Measurements from ENCODE around the gene TNFSF15.

TNFSF15 gene

DNA sequence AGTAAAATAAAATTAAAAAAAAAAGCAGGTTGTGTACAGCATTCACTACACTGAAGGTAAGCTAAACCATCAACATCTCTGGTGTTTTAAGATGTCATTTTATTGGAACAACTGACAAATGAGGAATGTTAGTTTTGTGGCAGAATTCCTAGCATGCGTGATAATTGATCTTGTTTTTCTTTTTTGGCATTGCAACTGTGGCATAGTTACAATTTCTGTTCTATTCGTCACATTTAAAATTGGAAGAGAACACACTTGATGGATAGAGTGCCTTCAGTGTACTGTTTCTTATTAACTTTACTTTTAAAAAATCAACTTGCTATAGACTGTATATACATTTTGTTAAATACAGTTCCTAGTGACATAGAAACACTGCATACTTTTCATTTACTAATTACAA is 43.6 kb upstream of the TNFSF15 start:
- H3K4me1 ChIP-seq (ENCODE audit: low read length): no peaks in the 10 kb centered on the region
- no peaks in the 10 kb centered on the region for H3K79me2 ChIP-seq (ENCODE audit: low read length)
- no peak overlapping the region for H3K9ac ChIP-seq (ENCODE audit: low read length)
- H3K9me3 ChIP-seq (ENCODE audit: insufficient read depth, low read length): no peaks in the 10 kb centered on the region
- H2AFZ ChIP-seq (ENCODE audit: low read depth, low read length): no peak overlapping the region
- no peak overlapping the region for H3K27ac ChIP-seq (ENCODE audit: low read length)
- H4K20me1 ChIP-seq (ENCODE audit: insufficient read depth, low read length): no peaks in the 10 kb centered on the region
- TF ChIP-seq, protein P1, sequence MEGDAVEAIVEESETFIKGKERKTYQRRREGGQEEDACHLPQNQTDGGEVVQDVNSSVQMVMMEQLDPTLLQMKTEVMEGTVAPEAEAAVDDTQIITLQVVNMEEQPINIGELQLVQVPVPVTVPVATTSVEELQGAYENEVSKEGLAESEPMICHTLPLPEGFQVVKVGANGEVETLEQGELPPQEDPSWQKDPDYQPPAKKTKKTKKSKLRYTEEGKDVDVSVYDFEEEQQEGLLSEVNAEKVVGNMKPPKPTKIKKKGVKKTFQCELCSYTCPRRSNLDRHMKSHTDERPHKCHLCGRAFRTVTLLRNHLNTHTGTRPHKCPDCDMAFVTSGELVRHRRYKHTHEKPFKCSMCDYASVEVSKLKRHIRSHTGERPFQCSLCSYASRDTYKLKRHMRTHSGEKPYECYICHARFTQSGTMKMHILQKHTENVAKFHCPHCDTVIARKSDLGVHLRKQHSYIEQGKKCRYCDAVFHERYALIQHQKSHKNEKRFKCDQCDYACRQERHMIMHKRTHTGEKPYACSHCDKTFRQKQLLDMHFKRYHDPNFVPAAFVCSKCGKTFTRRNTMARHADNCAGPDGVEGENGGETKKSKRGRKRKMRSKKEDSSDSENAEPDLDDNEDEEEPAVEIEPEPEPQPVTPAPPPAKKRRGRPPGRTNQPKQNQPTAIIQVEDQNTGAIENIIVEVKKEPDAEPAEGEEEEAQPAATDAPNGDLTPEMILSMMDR (IDR thresholded peaks at IDR 0.05; ENCODE audit: low read depth, low read length): no peak
- TF ChIP-seq EZH2phosphoT487 (IDR thresholded peaks at IDR 0.05; ENCODE audit: low read depth): no peak
- H3K27me3 ChIP-seq (ENCODE audit: low read depth, low read length): no peaks in the 10 kb centered on the region
- H3K4me3 ChIP-seq (ENCODE audit: low read length): no peak overlapping the region
- H3K4me2 ChIP-seq (ENCODE audit: low read length): no peak overlapping the region
- no peaks in the 10 kb centered on the region for H3K36me3 ChIP-seq (replicated peaks; ENCODE audit: low read depth, low read length)

DNA sequence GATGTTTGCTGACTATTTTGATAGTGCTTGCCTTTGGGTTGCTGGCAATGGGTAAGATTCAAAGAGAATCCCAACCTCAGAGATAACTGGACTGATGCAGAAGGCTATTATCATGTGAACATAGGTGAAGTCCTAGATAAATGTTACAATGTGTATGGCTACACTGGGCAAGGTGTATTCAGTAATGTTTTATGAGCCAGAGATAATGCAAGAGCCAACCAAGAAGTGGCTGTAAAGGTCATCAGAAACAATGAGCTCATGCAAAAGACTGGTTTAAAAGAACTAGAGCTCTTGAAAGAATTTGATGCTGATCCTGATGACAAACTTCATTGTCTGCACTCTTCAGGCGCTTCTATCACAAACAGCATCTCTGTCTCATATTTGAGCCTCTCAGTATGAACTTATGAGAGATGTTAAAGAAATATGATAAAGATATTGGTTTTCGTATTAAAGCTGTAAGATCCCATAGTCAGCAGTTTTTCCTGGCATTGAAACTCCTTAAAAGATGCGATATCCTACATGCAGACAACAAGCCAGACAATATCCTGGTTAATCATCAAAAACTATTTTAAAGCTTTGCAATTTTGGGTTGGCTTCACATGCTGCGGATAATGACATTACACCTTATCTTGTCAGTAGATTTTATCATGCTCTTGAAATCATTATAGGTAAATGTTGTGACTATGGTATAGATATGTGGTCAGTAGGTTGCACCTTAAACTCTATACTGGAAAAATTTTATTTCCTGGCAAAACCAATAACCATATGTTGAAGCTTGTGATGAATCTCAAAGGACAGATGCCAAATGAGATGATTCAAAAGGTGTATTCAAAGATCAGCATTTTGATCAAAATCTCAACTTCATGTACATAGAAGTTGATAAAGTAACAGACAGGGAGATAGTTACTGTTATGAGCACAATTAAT is 41.9 kb upstream of the TNFSF15 start:
- Histone ChIP-seq H3K4me3 (ENCODE audit: low read length) (no peak overlapping the region), H3K27me3 (ENCODE audit: low read depth, low read length) (no peaks in the 10 kb centered on the region), H3K9ac (ENCODE audit: low read length) (no peak overlapping the region), H3K4me1 (ENCODE audit: low read length) (no peaks in the 10 kb centered on the region), H3K36me3 (replicated peaks; ENCODE audit: low read depth, low read length) (no peaks in the 10 kb centered on the region), H3K27ac (ENCODE audit: low read length) (no peak overlapping the region), H2AFZ (ENCODE audit: low read depth, low read length) (no peak overlapping the region), H4K20me1 (ENCODE audit: insufficient read depth, low read length) (no peaks in the 10 kb centered on the region), H3K79me2 (ENCODE audit: low read length) (no peaks in the 10 kb centered on the region), H3K9me3 (ENCODE audit: insufficient read depth, low read length) (no peaks in the 10 kb centered on the region), H3K4me2 (ENCODE audit: low read length) (no peak overlapping the region)
- TF ChIP-seq, protein P1 (IDR thresholded peaks at IDR 0.05; ENCODE audit: low read depth, low read length): no peak
- no peak for TF ChIP-seq EZH2phosphoT487 (IDR thresholded peaks at IDR 0.05; ENCODE audit: low read depth)

DNA sequence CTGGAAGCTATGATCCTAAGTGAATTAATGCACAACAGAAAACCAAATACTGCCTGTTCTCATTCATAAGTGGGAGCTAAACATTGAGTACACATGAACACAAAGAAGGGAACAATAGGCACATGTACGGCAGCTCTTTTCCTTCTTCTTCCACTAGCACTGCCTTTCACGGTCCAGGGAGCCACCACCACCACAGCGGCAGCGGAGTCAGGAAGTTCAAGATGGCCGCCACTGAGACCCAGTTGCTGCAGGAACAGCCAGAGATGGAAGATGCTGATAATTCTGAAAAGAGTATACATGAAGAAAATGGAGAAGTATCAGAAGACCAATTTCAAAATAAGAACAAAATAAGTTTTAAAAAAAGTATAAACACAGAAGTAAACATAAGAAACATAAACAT is 39.5 kb upstream of the TNFSF15 start:
- Histone ChIP-seq H3K9ac (ENCODE audit: low read length) (no peak overlapping the region), H3K4me2 (ENCODE audit: low read length) (no peak overlapping the region), H2AFZ (ENCODE audit: low read depth, low read length) (no peak overlapping the region), H3K4me1 (ENCODE audit: low read length) (no peaks in the 10 kb centered on the region), H3K27me3 (ENCODE audit: low read depth, low read length) (no peaks in the 10 kb centered on the region), H3K36me3 (replicated peaks; ENCODE audit: low read depth, low read length) (peaks cover 4% of the 10 kb centered on the region), H4K20me1 (ENCODE audit: insufficient read depth, low read length) (no peaks in the 10 kb centered on the region), H3K27ac (ENCODE audit: low read length) (no peak overlapping the region), H3K9me3 (ENCODE audit: insufficient read depth, low read length) (no peaks in the 10 kb centered on the region), H3K4me3 (ENCODE audit: low read length) (no peak overlapping the region), H3K79me2 (ENCODE audit: low read length) (no peaks in the 10 kb centered on the region)
- TF ChIP-seq, protein P1 (IDR thresholded peaks at IDR 0.05; ENCODE audit: low read depth, low read length): no peak
- TF ChIP-seq EZH2phosphoT487 (IDR thresholded peaks at IDR 0.05; ENCODE audit: low read depth): no peak

DNA sequence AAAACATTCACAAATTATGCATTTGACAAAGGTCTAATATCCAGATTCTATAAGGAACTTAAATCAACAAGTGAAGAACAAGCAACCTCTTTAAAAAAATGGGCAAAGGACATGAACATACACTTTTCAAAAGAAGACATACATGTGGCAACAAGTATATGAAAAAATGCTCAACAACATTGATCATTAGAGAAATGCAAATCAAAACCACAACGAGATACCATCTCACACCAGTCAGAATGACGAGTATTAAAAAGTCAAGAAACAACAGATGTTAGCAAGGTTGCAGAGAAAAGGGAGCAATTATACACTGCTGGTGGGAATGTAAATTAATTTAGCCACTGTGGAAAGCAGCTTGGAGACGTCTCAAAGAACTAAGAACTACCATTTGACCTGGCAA is 38.9 kb upstream of the TNFSF15 start:
- Histone ChIP-seq H3K4me2 (ENCODE audit: low read length) (no peak overlapping the region), H3K27ac (ENCODE audit: low read length) (no peak overlapping the region), H3K27me3 (ENCODE audit: low read depth, low read length) (no peaks in the 10 kb centered on the region), H2AFZ (ENCODE audit: low read depth, low read length) (no peak overlapping the region), H3K4me3 (ENCODE audit: low read length) (no peak overlapping the region), H3K36me3 (replicated peaks; ENCODE audit: low read depth, low read length) (peaks cover 4% of the 10 kb centered on the region), H3K9ac (ENCODE audit: low read length) (no peak overlapping the region), H4K20me1 (ENCODE audit: insufficient read depth, low read length) (no peaks in the 10 kb centered on the region), H3K4me1 (ENCODE audit: low read length) (no peaks in the 10 kb centered on the region), H3K79me2 (ENCODE audit: low read length) (no peaks in the 10 kb centered on the region), H3K9me3 (ENCODE audit: insufficient read depth, low read length) (no peaks in the 10 kb centered on the region)
- TF ChIP-seq EZH2phosphoT487 (IDR thresholded peaks at IDR 0.05; ENCODE audit: low read depth): no peak
- TF ChIP-seq, protein P1 (IDR thresholded peaks at IDR 0.05; ENCODE audit: low read depth, low read length): no peak
